Stomach (tissue), 9 donors: ENCODE measurements around the gene CRYGS. TPM values are rescaled to one million over a fixed set of nuclear protein-coding genes. Genes with fewer than 3 reads are reported as not detected.
A peak's percentile ranks its signal among the peaks of the same experiment; 100 is the strongest.

ENCODE experiments used
- DNase-seq, 2 donors: peaks; one replicate each; pipeline versions ENCODE4 v3.0.0 to v3.0.0-alpha.2; 2013 to 2019
- H3K27ac ChIP-seq, 5 donors: fragments of 200-600 bp in 4 of 5; sonication (generic) in 4 of 5; one replicate each; pipeline ENCODE4 v1.5.1; 2013 to 2019; ENCODE audit warnings: mild to moderate bottlenecking in 1 of 5, moderate library complexity in 1 of 5
- H3K27me3 ChIP-seq, 3 donors: fragments of 200-600 bp; sonication (generic); one replicate each; pipeline ENCODE4 v1.5.1; 2017 to 2019; ENCODE audit warnings: mixed run types in 1 of 3
- H3K36me3 ChIP-seq, 4 donors: fragments of 200-600 bp; sonication (generic); 1 replicate in 3 of 4; 2 replicates in 1 of 4; pipeline ENCODE4 v1.5.1; 2016 to 2019
- H3K4me1 ChIP-seq, 4 donors: fragments of 200-600 bp; sonication (generic); one replicate each; pipeline ENCODE4 v1.5.1; 2016 to 2019
- H3K4me3 ChIP-seq, 4 donors: fragments of 200-600 bp; sonication (generic) in 3 of 4; one replicate each; pipeline ENCODE4 v1.5.1; 2016 to 2019; ENCODE audit warnings: mild to moderate bottlenecking in 1 of 4
- H3K9me3 ChIP-seq, 4 donors: fragments of 200-600 bp; sonication (generic); one replicate each; pipeline ENCODE4 v1.5.1; 2016 to 2019
- CTCF ChIP-seq, 7 experiments: fragments of 450-650 bp in 4 of 7; fragments of 200-600 bp in 3 of 7; sonication (generic) in 3 of 7; IDR thresholded peaks; one replicate each; pipeline ENCODE4 v1.5.1; 2016 to 2019; ENCODE audit warnings: antibody characterized with exemption in 7 of 7, control low read depth in 2 of 7, mild to moderate bottlenecking in 1 of 7
- EP300 ChIP-seq: sonication (generic); formaldehyde crosslinking; IDR thresholded peaks from one replicate; pipeline ENCODE4 v1.6.1; 2017; ENCODE audit warnings: antibody characterized with exemption
- POLR2A ChIP-seq, 4 donors: fragments of 450-650 bp; IDR thresholded peaks; one replicate each; pipeline ENCODE4 v1.6.1; 2016; ENCODE audit warnings: antibody characterized with exemption in 4 of 4, control low read depth in 2 of 4, mild to moderate bottlenecking in 1 of 4, moderate library complexity in 1 of 4
- POLR2AphosphoS5 ChIP-seq, 3 donors: sonication (generic); formaldehyde crosslinking; IDR thresholded peaks; one replicate each; pipeline ENCODE4 v1.6.1; 2016; ENCODE audit warnings: antibody characterized with exemption in 3 of 3
- WGBS, 5 donors: extraction: QIAGEN DNeasy Blood & Tissue Kit in 3 of 5; methylation state at CpG; one replicate each; pipeline versions ENCODE4 v1.1.5 to v1.1.7; 2013 to 2018; 5-methylcytosine and 5-hydroxymethylcytosine counted together
- intact Hi-C: fragments of 100-400 bp; cut with DNase I; formaldehyde crosslinking; loops from one replicate; pipeline ENCODE4 v1.15.1; 2023; ENCODE audit warnings: low total_unique reads
- polyA plus RNA-seq, 3 donors: library from polyadenylated mRNA; stranded (reverse); fragments of 200-250 nt; gene quantifications; one replicate each; pipeline ENCODE4 v1.2.3, GENCODE V29; 2013
- total RNA-seq, 5 donors: library from RNA; depleted of rRNA; stranded (reverse); fragments of >200 nt; gene quantifications; one replicate each; pipeline versions ENCODE4 v1.1.0 to v1.2.3, GENCODE V29; 2014 to 2016
- donor health status: healthy with polysubstance abuse.
- donor health status: Bipolar disorder and iron deficiency.
- donor health status: healthy.

CRYGS gene
- total and polyA plus RNA-seq, 8 donors, result 1.8 to 6.6 (median 4.7) TPM; not detected in 2

GRCh38 chr3:186492385-186492984 lies 51.7 kb downstream of the CRYGS start:
- Histone ChIP-seq H3K4me1 (peaks cover 11 to 20% (median 15%) of the 10 kb centered on the region in 4 donors), H3K27ac (peak overlapping the region in 1 of 5 donors; percentile 2), H3K27me3 (no peaks in the 10 kb centered on the region), H3K36me3 (no peaks in the 10 kb centered on the region), H3K9me3 (no peaks in the 10 kb centered on the region), H3K4me3 (no peak overlapping the region)
- TF ChIP-seq EP300 (no peak), POLR2A (IDR thresholded peaks at IDR 0.05) (no peak), CTCF (IDR thresholded peaks at IDR 0.05) (no peak), POLR2AphosphoS5 (IDR thresholded peaks at IDR 0.05) (no peak)
- 37 to 46% (median 40%) methylated on average over 4 of the region's 4 CpGs for WGBS, 5 donors
- intact Hi-C loops, result no loop called here
- no peak for DNase-seq

DNA sequence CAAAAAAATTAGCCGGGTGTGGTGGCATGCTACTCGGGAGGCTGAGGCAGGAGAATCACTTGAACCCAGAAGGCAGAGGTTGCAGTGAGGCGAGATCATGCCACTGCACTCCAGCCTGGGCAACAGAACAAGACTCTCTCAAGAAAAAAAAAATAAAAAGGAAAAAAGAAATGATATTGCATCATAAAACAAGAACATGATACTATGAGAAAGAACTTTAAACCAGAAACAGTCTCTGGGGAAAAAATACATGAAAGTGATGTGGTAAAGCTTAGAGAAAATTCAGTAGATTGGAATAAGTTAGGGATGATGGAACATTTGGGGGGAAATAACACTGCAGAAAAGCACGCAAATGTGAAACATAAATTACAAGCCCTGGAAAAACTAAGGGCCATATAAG lies 54.7 kb downstream of the CRYGS start:
- Histone ChIP-seq H3K36me3 (no peaks in the 10 kb centered on the region), H3K27ac (no peak overlapping the region), H3K9me3 (no peaks in the 10 kb centered on the region), H3K4me1 (no peaks in the 10 kb centered on the region), H3K4me3 (no peak overlapping the region), H3K27me3 (no peaks in the 10 kb centered on the region)
- intact Hi-C loops, result no loop called here
- WGBS, 5 donors, result 82 to 91% (median 89%) methylated on average over 4 of the region's 4 CpGs
- TF ChIP-seq CTCF (IDR thresholded peaks at IDR 0.05) (no peak), POLR2A (IDR thresholded peaks at IDR 0.05) (no peak), EP300 (no peak), POLR2AphosphoS5 (IDR thresholded peaks at IDR 0.05) (no peak)
- DNase-seq, result no peak

Other genes starting within 250 kb of the CRYGS start
- gene DGKG, start 182.1 kb downstream of the CRYGS start, total RNA-seq, result 10 to 100 TPM in 2 of 5 donors, 1 to 10 TPM in 2, under 1 TPM in 1; 0.72 to 26.3 (median 4.6) TPM
- gene DGKG, start 182.1 kb downstream of the CRYGS start, polyA plus RNA-seq, result 1 to 10 TPM in 2 of 3 donors, under 1 TPM in 1; 0.12 to 3.3 (median 2.1) TPM
- gene TBCCD1, start 23.0 kb upstream of the CRYGS start, total RNA-seq, result 10 to 100 TPM in 3 of 5 donors, 1 to 10 TPM in 2; 5.3 to 16.5 (median 10.4) TPM
- 1 to 10 TPM; 3.5 to 4.4 (median 4.0) TPM for gene TBCCD1, start 23.0 kb upstream of the CRYGS start, polyA plus RNA-seq
- gene DNAJB11, start 26.3 kb upstream of the CRYGS start, total RNA-seq, result 10 to 100 TPM; 17.0 to 62.1 (median 31.6) TPM
- 10 to 100 TPM; 17.7 to 33.9 (median 32.2) TPM for gene DNAJB11, start 26.3 kb upstream of the CRYGS start, polyA plus RNA-seq
- gene AHSG, start 68.7 kb upstream of the CRYGS start, total RNA-seq, result under 1 TPM in 1 of 5 donors, not detected in 4; 0.92 TPM
- gene AHSG, start 68.7 kb upstream of the CRYGS start, polyA plus RNA-seq, result not detected
- gene FETUB, start 96.0 kb upstream of the CRYGS start, total RNA-seq, result not detected
- under 1 TPM in 1 of 3 donors, not detected in 2; 0.63 TPM for gene FETUB, start 96.0 kb upstream of the CRYGS start, polyA plus RNA-seq
- not detected for gene HRG, start 121.6 kb upstream of the CRYGS start, total RNA-seq
- gene HRG, start 121.6 kb upstream of the CRYGS start, polyA plus RNA-seq, result not detected
- not detected for gene KNG1, start 173.0 kb upstream of the CRYGS start, total RNA-seq
- under 1 TPM in 1 of 3 donors, not detected in 2; 0.18 TPM for gene KNG1, start 173.0 kb upstream of the CRYGS start, polyA plus RNA-seq
- gene EIF4A2, start 239.2 kb upstream of the CRYGS start, total RNA-seq, result 1,000 to 10,000 TPM in 1 of 5 donors, 100 to 1,000 TPM in 4; 165 to 1,058 (median 464) TPM
- 100 to 1,000 TPM; 313 to 569 (median 319) TPM for gene EIF4A2, start 239.2 kb upstream of the CRYGS start, polyA plus RNA-seq